GM12801 (cell line): Measurements from ENCODE around the gene MGMT.

Source experiments
- CTCF ChIP-seq: IDR thresholded peaks from one replicate; pipeline ENCODE4 v1.5.1; 2011; ENCODE audit warnings: control low read depth; ENCODE audit not compliant: insufficient read length; ENCODE audit errors: extremely low read depth

Gene MGMT

GRCh38 chr10:129657297-129658017 is 190.4 kb downstream of the MGMT start:
- no peak for TF ChIP-seq CTCF

GRCh38 chr10:129658376-129659072 is 191.5 kb downstream of the MGMT start:
- no peak for TF ChIP-seq CTCF

GRCh38 chr10:129659508-129660268 is 192.6 kb downstream of the MGMT start:
- no peak for TF ChIP-seq CTCF

- TF ChIP-seq CTCF = no peak
Measured at GRCh38 chr10:129660569-129660968, 193.5 kb downstream of the MGMT start.

DNA sequence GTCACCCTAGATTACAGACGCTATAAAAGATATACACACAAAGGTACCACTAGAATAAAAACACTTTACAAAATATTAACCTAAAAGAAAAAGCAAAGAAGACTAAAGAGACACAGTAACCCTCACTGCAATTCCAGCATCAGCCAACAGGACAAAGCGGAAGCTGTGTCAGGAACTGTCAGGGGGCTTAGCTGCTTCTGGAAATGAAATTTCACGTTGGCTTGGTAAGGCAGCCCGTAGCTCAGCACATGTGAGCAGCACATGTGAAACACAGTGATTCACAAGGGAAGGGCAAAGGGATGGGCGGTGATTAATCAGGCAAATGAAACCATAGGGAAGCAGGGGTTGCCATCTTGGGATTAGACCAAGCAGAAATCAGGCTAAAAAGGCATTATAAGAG is 195.4 kb downstream of the MGMT start:
- no peak for TF ChIP-seq CTCF

DNA sequence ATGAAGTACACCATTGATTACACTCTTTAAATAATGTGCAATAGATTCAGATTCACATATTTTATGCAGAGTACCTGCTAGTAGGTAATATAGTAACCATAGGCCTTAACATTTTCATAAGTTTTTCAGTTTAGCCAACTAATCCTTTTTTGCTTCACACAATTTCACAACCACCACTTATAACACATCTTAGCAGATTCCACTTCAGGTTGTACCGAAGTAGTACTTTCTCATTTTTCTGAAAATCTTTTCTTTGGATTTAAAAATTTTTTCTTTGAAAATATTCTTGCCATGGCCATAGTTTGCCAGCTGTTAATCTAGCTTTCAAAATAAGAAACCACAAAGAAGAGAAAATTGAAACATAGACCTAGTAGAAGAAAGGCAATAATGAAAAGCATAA is 203.1 kb downstream of the MGMT start:
- TF ChIP-seq CTCF = no peak

DNA sequence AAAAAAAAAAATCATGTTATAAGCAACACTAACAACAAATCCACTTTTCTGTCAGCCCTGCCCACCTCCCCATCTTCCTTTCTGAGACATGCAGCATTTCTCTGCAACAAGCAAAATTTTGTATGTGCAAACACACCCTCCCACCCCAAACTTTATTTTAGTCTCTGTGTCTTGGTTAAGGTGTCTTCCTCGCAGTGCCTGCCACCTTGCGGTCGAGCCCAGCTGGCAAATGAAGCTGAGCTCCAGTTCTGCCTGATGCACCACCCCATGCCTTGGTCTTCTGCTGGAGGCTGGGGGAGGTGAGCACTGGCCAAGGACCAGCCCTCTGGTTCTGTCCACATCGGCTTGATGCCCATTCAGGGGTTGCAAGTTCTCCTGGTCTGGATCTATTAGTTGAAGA is 206.3 kb downstream of the MGMT start:
- no peak for TF ChIP-seq CTCF
